Stimulated activated naive CD8-positive, alpha-beta T cell treated with anti-CD3 and anti-CD28 coated beads, Interleukin-15, amount 100 ng/mL, for 72 hours (primary cell): Measurements from ENCODE around the gene FOSL1.
A peak's percentile ranks its signal among the peaks of the same experiment; 100 is the strongest.

Source experiments
- ATAC-seq: fragments of 150-1000 bp; cut with Tn5 transposase; 2 replicates; pipeline ENCODE4 v1.10.0; 2021; ENCODE audit warnings: mild to moderate bottlenecking, moderate library complexity
- DNase-seq, 2 donors: peaks; one replicate each; pipeline ENCODE4 v3.0.0; 2021 to 2022
- H3K27ac Mint-ChIP-seq, 2 donors: one replicate each; pipeline ENCODE4 v1.8.0; 2022; ENCODE audit warnings: mild to moderate bottlenecking in 2 of 2, mixed read lengths in 2 of 2, moderate library complexity in 2 of 2
- H3K27me3 Mint-ChIP-seq: one replicate; pipeline ENCODE4 v1.8.0; 2022; ENCODE audit warnings: mixed read lengths
- H3K4me1 Mint-ChIP-seq: one replicate; pipeline ENCODE4 v1.8.0; 2022; ENCODE audit warnings: mild to moderate bottlenecking, mixed read lengths
- H3K4me3 Mint-ChIP-seq, 2 donors: one replicate each; pipeline ENCODE4 v1.8.0; 2022; ENCODE audit warnings: mild to moderate bottlenecking in 2 of 2, mixed read lengths in 2 of 2, moderate library complexity in 1 of 2
- H3K9me3 Mint-ChIP-seq, 2 donors: one replicate each; pipeline ENCODE4 v1.8.0; 2022; ENCODE audit warnings: mixed read lengths in 2 of 2

FOSL1 gene

GRCh38 chr11:65912845-65913244 is 12.7 kb upstream of the FOSL1 start:
- ATAC-seq (no peak), DNase-seq (no peak)
- Mint-ChIP-seq H3K27me3 (no peaks in the 10 kb centered on the region), H3K4me3 (no peak overlapping the region), H3K4me1 (peaks cover 39% of the 10 kb centered on the region), H3K27ac (no peak overlapping the region), H3K9me3 (no peaks in the 10 kb centered on the region)

- Mint-ChIP-seq H3K4me1 (peaks cover 32% of the 10 kb centered on the region), H3K27me3 (no peaks in the 10 kb centered on the region), H3K27ac (no peak overlapping the region), H3K4me3 (no peak overlapping the region), H3K9me3 (no peaks in the 10 kb centered on the region)
- ATAC-seq, result peak; percentile 26
- DNase-seq, result no peak
Observed at GRCh38 chr11:65911682-65912568, 11.7 kb upstream of the FOSL1 start.

- H3K27ac Mint-ChIP-seq, result no peak overlapping the region
- no peak overlapping the region for H3K4me3 Mint-ChIP-seq
- DNase-seq, result no peak
- ATAC-seq, result no peak
- H3K9me3 Mint-ChIP-seq, result no peaks in the 10 kb centered on the region
- peaks cover 10% of the 10 kb centered on the region for H3K27me3 Mint-ChIP-seq
- H3K4me1 Mint-ChIP-seq, result peaks cover 7% of the 10 kb centered on the region
Observed at GRCh38 chr11:65907878-65908277, 7.7 kb upstream of the FOSL1 start.

- no peaks in the 10 kb centered on the region for H3K9me3 Mint-ChIP-seq
- peak overlapping the region in 1 of 2 donors; percentile 16 for H3K27ac Mint-ChIP-seq
- DNase-seq, result no peak
- H3K4me1 Mint-ChIP-seq, result peaks cover 13% of the 10 kb centered on the region
- H3K27me3 Mint-ChIP-seq, result peaks cover 15% of the 10 kb centered on the region
- H3K4me3 Mint-ChIP-seq, result no peak overlapping the region
- ATAC-seq, result no peak
Observed at GRCh38 chr11:65906602-65907001, 6.4 kb upstream of the FOSL1 start.

- DNase-seq (no peak), ATAC-seq (no peak)
- no peak overlapping the region for H3K4me3 Mint-ChIP-seq
- H3K27me3 Mint-ChIP-seq, result peaks cover 15% of the 10 kb centered on the region
- no peaks in the 10 kb centered on the region for H3K9me3 Mint-ChIP-seq
- peaks cover 18% of the 10 kb centered on the region for H3K4me1 Mint-ChIP-seq
- no peak overlapping the region for H3K27ac Mint-ChIP-seq
Observed at GRCh38 chr11:65903715-65904114, 3.5 kb upstream of the FOSL1 start.

GRCh38 chr11:65903068-65903481 is 2.9 kb upstream of the FOSL1 start:
- no peaks in the 10 kb centered on the region for H3K9me3 Mint-ChIP-seq
- DNase-seq (no peak), ATAC-seq (no peak)
- no peak overlapping the region for H3K27ac Mint-ChIP-seq
- peaks cover 24% of the 10 kb centered on the region for H3K4me1 Mint-ChIP-seq
- H3K27me3 Mint-ChIP-seq, result peaks cover 15% of the 10 kb centered on the region
- H3K4me3 Mint-ChIP-seq, result no peak overlapping the region

- Mint-ChIP-seq H3K9me3 (no peaks in the 10 kb centered on the region), H3K27me3 (peaks cover 15% of the 10 kb centered on the region), H3K27ac (peak overlapping the region in 1 of 2 donors; percentile 67), H3K4me1 (peaks cover 46% of the 10 kb centered on the region), H3K4me3 (peak overlapping the region; percentile 72 to 76)
- no peak for DNase-seq
- no peak for ATAC-seq
Observed at GRCh38 chr11:65900899-65901180, 652 bp upstream of the FOSL1 start.

GRCh38 chr11:65899356-65900124 is 648 bp downstream of the FOSL1 start:
- peaks cover 57% of the 10 kb centered on the region for H3K4me1 Mint-ChIP-seq
- H3K4me3 Mint-ChIP-seq, result peak overlapping the region; percentile 93 to 97
- H3K9me3 Mint-ChIP-seq, result no peaks in the 10 kb centered on the region
- peak overlapping the region; percentile 82 to 98 for H3K27ac Mint-ChIP-seq
- DNase-seq, result peak; percentile 63 to 78
- H3K27me3 Mint-ChIP-seq, result peaks cover 15% of the 10 kb centered on the region
- peak; percentile 46 for ATAC-seq

- ATAC-seq (no peak), DNase-seq (no peak)
- Mint-ChIP-seq H3K4me1 (peaks cover 65% of the 10 kb centered on the region), H3K27me3 (peaks cover 14% of the 10 kb centered on the region), H3K9me3 (no peaks in the 10 kb centered on the region), H3K4me3 (peak overlapping the region; percentile 93 to 97), H3K27ac (peak overlapping the region; percentile 95 to 98)
Observed at GRCh38 chr11:65898656-65899355, 1.4 kb downstream of the FOSL1 start.

- Mint-ChIP-seq H3K4me3 (peak overlapping the region; percentile 15 to 50), H3K4me1 (peaks cover 79% of the 10 kb centered on the region), H3K27me3 (no peaks in the 10 kb centered on the region), H3K27ac (no peak overlapping the region), H3K9me3 (no peaks in the 10 kb centered on the region)
- ATAC-seq, result no peak
- DNase-seq, result no peak
Observed at GRCh38 chr11:65897020-65897471, 3.1 kb downstream of the FOSL1 start.

- peaks cover 73% of the 10 kb centered on the region for H3K4me1 Mint-ChIP-seq
Observed at GRCh38 chr11:65896034-65896999, 3.9 kb downstream of the FOSL1 start.

GRCh38 chr11:65895482-65895981 is 4.7 kb downstream of the FOSL1 start:
- no peak for ATAC-seq
- H3K4me1 Mint-ChIP-seq, result peaks cover 69% of the 10 kb centered on the region
- H3K27ac Mint-ChIP-seq, result peak overlapping the region in 1 of 2 donors; percentile 68
- H3K4me3 Mint-ChIP-seq, result peak overlapping the region; percentile 49 to 68
- no peaks in the 10 kb centered on the region for H3K9me3 Mint-ChIP-seq
- H3K27me3 Mint-ChIP-seq, result no peaks in the 10 kb centered on the region
- DNase-seq, result no peak

More at GRCh38 chr11:65896034-65896999, 3.9 kb downstream of the FOSL1 start:
- peak overlapping the region; percentile 12 to 19 for H3K4me3 Mint-ChIP-seq
- DNase-seq, result no peak
- ATAC-seq, result no peak
- H3K27ac Mint-ChIP-seq, result peak overlapping the region; percentile 72 to 95
- no peaks in the 10 kb centered on the region for H3K9me3 Mint-ChIP-seq
- H3K27me3 Mint-ChIP-seq, result no peaks in the 10 kb centered on the region

- DNase-seq, result no peak
- peak overlapping the region; percentile 89 to 98 for H3K4me3 Mint-ChIP-seq
- no peak for ATAC-seq
- no peaks in the 10 kb centered on the region for H3K9me3 Mint-ChIP-seq
- H3K4me1 Mint-ChIP-seq, result peaks cover 81% of the 10 kb centered on the region
- H3K27me3 Mint-ChIP-seq, result no peaks in the 10 kb centered on the region
- H3K27ac Mint-ChIP-seq, result peak overlapping the region; percentile 49 to 78
Observed at GRCh38 chr11:65894034-65894591, 6.1 kb downstream of the FOSL1 start.

GRCh38 chr11:65892661-65893317 is 7.4 kb downstream of the FOSL1 start:
- Mint-ChIP-seq H3K9me3 (no peaks in the 10 kb centered on the region), H3K4me1 (peaks cover 73% of the 10 kb centered on the region), H3K27me3 (no peaks in the 10 kb centered on the region), H3K4me3 (peak overlapping the region; percentile 89 to 98), H3K27ac (peak overlapping the region; percentile 34 to 90)
- no peak for ATAC-seq
- DNase-seq, result no peak
